HFF-Myc (cell line): ENCODE measurements around the gene MANSC4.
"Not testable (repeated sequence)": the region's sequence is repeated elsewhere in the genome, so short reads cannot be mapped to it uniquely, and the experiment has no call there.

Experiments
- DNase-seq: peaks from one replicate; pipeline ENCODE4 v3.0.0-alpha.2; 2011; ENCODE audit warnings: low read depth; ENCODE audit errors: extremely low read depth
- H3K4me3 ChIP-seq: replicated peaks from 2 replicates; pipeline ENCODE4 v1.5.1; 2011; ENCODE audit warnings: low read depth, mild to moderate bottlenecking, control low read depth, low read length
- CTCF ChIP-seq: IDR thresholded peaks from 2 replicates; pipeline ENCODE4 v1.5.1; 2012; ENCODE audit warnings: mild to moderate bottlenecking, low read depth, low read length, control low read depth; ENCODE audit errors: missing control alignments

The MANSC4 gene

GRCh38 chr12:27766587-27766986 is 13.4 kb downstream of the MANSC4 start:
- no peak for TF ChIP-seq CTCF
- no peak overlapping the region for H3K4me3 ChIP-seq
- no peak for DNase-seq

DNA sequence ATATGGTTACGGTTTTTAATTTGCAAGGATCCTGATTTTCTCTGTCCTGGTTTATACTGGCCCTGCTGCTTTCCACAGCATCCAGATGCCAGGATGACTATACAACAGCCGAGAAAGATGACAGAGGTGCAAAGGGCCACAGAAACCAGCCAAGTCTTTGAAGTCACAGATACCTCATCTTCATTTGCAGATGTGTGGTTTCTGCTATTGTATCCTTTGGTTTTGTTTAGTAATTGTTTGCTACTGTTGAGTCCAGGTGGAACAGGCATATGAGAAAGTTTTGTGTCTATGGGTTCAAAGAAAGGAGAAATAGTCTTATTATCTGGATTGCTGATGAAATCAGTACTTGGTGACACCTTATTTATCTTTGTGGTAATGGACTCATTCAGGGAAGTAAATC is 17.3 kb downstream of the MANSC4 start:
- TF ChIP-seq CTCF: no peak
- no peak for DNase-seq
- no peak overlapping the region for H3K4me3 ChIP-seq

DNA sequence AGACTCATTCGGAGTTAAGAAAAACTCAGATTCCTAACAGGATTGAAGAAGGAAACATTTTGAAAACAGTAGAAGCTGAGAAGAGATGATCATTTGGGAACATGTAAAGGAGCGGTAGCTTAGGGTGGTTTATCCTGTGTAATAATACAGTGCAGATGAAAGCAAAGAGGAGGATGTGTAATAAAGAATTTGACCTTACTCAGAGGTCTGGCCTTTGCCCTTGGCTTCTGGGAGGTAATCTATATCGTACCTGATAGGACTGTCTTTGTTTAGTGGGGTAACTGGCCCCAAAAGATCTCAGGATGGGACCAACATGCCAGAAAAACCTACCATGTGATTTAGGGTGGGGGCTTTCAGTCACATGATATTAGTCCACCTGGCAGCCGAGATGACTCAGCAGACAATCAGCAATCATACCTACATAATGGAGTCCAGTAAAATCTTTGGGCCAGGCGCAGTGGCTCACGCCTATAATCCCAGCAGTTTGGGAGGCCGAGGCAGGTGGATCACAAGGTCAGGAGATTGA is 23.3 kb downstream of the MANSC4 start:
- DNase-seq: no peak
- no peak overlapping the region for H3K4me3 ChIP-seq
- TF ChIP-seq CTCF: no peak

DNA sequence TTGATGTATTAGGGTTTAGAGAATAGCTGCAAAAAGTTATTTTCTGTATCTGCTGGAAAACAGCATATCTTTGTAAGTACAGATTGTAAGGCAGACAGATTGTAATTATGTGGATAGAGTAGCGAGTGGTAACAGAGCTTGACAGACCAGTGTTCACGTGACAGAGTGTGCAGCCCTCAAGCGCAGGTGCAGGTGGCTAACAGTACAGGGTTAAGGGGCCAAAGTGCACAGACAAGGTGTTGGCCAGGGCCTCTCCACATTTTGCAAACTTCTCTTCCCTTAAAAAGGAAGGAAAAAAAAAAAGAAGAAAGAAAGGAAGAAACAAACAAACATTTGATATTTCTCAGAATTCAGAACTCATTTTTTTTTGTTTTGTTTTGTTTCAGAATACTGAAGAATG is 25.2 kb downstream of the MANSC4 start:
- no peak for TF ChIP-seq CTCF
- no peak for DNase-seq
- no peak overlapping the region for H3K4me3 ChIP-seq

DNA sequence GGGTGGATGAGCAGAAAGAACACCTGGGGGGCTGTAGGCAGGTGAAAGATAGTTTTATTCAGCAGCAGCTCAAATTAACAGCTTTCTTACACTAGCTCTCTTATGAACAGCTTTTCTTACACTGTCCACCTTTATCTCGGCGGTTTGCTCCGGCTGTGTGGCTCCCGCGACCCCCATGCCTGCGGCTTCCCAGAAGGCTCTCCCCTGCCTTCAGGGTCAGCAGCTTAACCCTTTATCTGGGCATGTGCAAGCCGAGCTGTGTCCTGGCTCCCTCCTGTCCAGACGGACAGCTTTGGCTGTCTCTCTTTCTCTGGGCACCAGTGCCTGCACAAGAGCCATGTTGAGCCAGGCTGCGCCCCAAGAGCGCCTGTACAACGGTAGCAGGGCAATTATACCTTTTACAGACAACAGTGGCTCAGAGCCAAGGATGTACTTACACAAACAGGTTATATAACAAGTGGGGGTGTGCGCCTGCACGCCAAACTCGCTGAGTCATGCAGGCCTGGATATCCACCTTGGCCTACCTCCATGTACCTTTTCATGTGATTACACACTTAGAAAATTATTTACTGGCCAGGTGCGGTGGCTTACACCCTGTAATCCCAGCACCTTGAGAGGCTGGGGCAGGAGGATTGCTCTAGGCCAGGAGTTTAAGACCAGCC is 28.5 kb downstream of the MANSC4 start:
- no peak for TF ChIP-seq CTCF
- H3K4me3 ChIP-seq: no peak overlapping the region
- DNase-seq: no peak

DNA sequence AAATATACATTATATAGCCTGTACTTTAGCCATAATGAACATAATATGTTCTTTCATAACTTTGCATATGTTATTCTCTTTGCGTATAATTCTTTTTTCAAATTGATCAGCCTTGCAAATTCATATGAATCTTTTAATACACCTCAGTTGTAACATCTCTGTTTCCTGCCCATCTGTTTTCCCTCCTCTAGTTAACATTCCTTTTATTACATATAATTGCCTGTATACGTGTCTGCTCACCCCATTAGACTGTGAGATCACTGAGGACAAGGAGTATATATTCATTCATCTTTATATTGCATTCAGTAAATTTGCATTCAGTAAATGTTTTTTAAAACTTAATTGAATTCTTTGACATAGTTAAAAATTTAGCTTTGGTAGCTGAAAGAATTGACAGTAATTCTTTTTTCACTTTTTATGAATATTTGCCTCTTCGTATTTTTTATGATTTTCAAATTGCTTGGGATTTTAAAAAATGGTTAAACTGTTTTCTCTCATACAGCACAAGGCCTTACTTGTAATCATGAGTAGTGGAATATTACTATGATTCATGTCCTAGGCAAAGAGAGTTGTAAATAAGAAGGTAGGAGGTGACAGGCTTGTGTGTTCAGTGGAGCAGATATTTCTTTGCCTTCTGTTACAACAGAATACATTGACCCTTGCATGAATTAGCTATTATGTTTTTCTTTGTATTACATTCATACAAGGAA is 32.8 kb downstream of the MANSC4 start:
- TF ChIP-seq CTCF: no peak
- H3K4me3 ChIP-seq: no peak overlapping the region
- no peak for DNase-seq

- H3K4me3 ChIP-seq, DNase-seq: not testable (repeated sequence)
Observed at GRCh38 chr12:27745734-27746133, 34.3 kb downstream of the MANSC4 start.
